ENCODE results near the gene ZNF557.

Gene ZNF557

GRCh38 chr19:7130043-7130442 lies 60.5 kb downstream of the ZNF557 start:
- Mint-ChIP-seq H3K27ac (no peak overlapping the region), H3K9me3 (peaks cover 17% of the 10 kb centered on the region), H3K4me3 (no peak overlapping the region), H3K36me3 (ENCODE audit: low read depth) (no peaks in the 10 kb centered on the region), H3K27me3 (ENCODE audit: low read depth) (no peaks in the 10 kb centered on the region), H3K4me1 (ENCODE audit: low read depth) (no peaks in the 10 kb centered on the region)

DNA sequence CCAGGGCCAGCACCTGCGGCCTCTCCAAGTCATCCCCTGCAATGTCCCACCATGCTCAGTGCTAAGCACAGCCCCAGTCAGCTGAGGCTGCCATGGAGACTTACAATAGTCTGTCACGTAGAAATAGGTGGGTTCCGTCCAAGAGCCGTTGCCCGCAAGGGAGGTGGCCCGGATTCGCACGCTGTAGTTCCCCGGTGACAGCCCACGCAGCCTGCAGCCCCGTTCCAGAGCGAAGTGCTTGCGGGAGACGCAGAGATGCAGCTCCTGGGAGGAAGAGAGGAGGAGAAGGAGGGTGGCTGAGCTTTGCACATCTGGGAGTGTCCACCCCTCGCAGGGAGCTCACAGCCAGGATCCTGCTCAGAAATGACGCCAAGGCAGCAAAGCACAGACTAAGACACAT lies 62.6 kb downstream of the ZNF557 start:
- Mint-ChIP-seq H3K9me3 (peaks cover 8% of the 10 kb centered on the region), H3K4me1 (ENCODE audit: low read depth) (no peaks in the 10 kb centered on the region), H3K27ac (no peak overlapping the region), H3K27me3 (ENCODE audit: low read depth) (no peaks in the 10 kb centered on the region), H3K36me3 (ENCODE audit: low read depth) (no peaks in the 10 kb centered on the region), H3K4me3 (no peak overlapping the region)

DNA sequence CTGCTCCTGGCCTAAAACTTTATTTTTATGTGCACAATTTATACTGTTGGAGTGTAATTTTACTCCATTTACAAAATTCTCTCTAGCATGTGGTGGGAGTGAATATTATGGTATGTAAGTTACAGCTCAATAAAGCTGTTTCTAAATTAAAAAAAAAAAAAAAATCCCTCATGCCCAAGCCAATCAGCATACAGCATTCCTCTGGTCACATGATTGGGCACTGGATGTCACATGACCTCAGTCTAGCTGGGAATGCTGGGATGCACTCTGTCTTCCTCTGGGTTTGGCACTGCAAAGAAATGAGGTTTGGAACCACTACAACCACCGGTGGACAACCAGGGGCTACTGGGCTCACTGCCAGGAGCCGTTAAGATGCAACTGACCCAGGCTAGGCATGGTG lies 67.6 kb downstream of the ZNF557 start:
- Mint-ChIP-seq H3K9me3 (peaks cover 3% of the 10 kb centered on the region), H3K4me3 (no peak overlapping the region), H3K27ac (no peak overlapping the region), H3K27me3 (ENCODE audit: low read depth) (no peaks in the 10 kb centered on the region), H3K36me3 (ENCODE audit: low read depth) (no peaks in the 10 kb centered on the region), H3K4me1 (ENCODE audit: low read depth) (no peaks in the 10 kb centered on the region)
